ENCODE results near the gene DAAM1.

DAAM1 gene

GRCh38 chr14:59188461-59189090 is at the start of gene DAAM1:
TSS of gene DAAM1 (plus strand) at chr14:59188667. CDS start at chr14:59263478, 74,811 bp downstream.
- DNase-seq (ENCODE audit: insufficient read length, low spot score) (peak; percentile 56), FAIRE-seq (no peak)
- no peak for TF ChIP-seq CTCF (IDR thresholded peaks at IDR 0.05; ENCODE audit: insufficient read depth, missing control alignments)

- TF ChIP-seq CTCF (IDR thresholded peaks at IDR 0.05; ENCODE audit: insufficient read depth, missing control alignments) = no peak
- FAIRE-seq (no peak), DNase-seq (ENCODE audit: insufficient read length, low spot score) (no peak)
These were observed 49.1 kb upstream of the DAAM1 start for GRCh38 chr14:59139324-59139723.

DNA sequence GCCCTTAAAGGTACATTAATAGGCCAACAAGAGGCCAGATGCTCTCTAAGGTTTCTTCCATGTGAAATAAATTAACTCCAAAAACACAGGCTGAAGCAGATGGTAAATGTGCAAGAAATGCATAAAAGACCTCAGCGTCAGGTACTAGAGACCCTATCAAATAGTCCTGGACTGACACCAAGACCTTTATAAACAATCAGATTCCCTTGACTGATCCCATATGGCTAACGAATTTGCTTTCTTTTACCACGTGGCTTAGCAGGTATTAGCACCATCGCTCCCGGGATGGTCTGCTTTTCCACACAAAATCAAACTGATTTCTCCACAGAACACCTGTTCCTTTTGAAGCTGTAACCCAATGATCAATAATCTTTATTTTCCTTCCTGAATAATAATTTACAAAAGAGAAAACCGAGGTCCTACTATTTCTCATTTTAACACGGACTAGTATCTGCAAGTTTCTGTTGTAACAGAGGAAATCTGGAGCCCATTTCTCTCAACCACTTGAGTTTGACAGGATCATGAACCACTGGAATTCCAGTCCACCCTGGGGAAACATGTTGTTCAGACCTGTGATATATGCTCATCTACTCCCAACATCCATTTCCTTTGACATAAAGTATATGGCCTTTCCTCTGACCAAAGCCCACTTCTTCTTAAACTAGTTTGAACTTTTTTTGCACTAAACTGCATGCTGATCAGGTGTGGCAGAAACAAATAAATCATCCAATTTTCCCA is 48.2 kb upstream of the DAAM1 start:
- TF ChIP-seq CTCF (IDR thresholded peaks at IDR 0.05; ENCODE audit: insufficient read depth, missing control alignments) = no peak
- no peak for FAIRE-seq
- no peak for DNase-seq (ENCODE audit: insufficient read length, low spot score)

- FAIRE-seq (no peak), DNase-seq (ENCODE audit: insufficient read length, low spot score) (no peak)
- TF ChIP-seq CTCF (IDR thresholded peaks at IDR 0.05; ENCODE audit: insufficient read depth, missing control alignments) = no peak
These were observed 42.0 kb upstream of the DAAM1 start for GRCh38 chr14:59146484-59146883.

DNA sequence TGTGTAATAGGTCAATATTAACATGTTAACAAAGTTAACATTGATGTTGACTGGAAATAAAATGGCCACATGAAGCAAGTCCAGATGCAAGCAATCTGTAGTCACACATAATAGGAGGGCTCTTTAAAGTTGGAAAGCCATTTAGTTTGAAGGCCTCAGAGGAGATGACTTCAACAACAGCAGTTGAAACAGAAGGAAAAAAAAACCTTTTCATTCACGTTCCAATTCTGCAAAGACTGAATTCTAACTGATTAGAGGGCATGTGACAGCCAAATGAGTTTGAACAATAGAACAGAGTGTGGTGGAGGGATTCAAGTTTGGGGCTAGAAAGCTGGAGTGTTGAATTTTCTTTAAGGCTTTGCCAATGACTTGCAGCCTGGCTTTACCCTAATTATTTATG is 41.5 kb upstream of the DAAM1 start:
- DNase-seq (ENCODE audit: insufficient read length, low spot score) = no peak
- FAIRE-seq = no peak
- TF ChIP-seq CTCF (IDR thresholded peaks at IDR 0.05; ENCODE audit: insufficient read depth, missing control alignments) = no peak

- no peak for TF ChIP-seq CTCF (IDR thresholded peaks at IDR 0.05; ENCODE audit: insufficient read depth, missing control alignments)
- FAIRE-seq (no peak), DNase-seq (ENCODE audit: insufficient read length, low spot score) (no peak)
These were observed 40.0 kb upstream of the DAAM1 start for GRCh38 chr14:59148334-59148900.

GRCh38 chr14:59150990-59151389 is 37.5 kb upstream of the DAAM1 start:
- TF ChIP-seq CTCF (IDR thresholded peaks at IDR 0.05; ENCODE audit: insufficient read depth, missing control alignments) = no peak
- no peak for DNase-seq (ENCODE audit: insufficient read length, low spot score)
- FAIRE-seq = no peak

Measured in D721Med (cell line).